HEK293 (cell line): Measurements from ENCODE around the gene TPM1.

Experiments
- CTCF ChIA-PET: fragments of 350-600 bp; formaldehyde crosslinking; extraction: SDS; loops from one replicate; lab custom pipeline; 2021; ENCODE audit warnings: antibody characterized with exemption; lab: Yijun Ruan, JAX
- POLR2A ChIA-PET: fragments of 300-600 bp; formaldehyde crosslinking; extraction: SDS; loops from one replicate; lab custom pipeline; 2020; ENCODE audit warnings: antibody characterized with exemption, inconsistent platforms; lab: Yijun Ruan, JAX
- H3K27ac ChIP-seq: fragments of 200-500 bp; sonication (Bioruptor generic); 2 replicates; pipeline ENCODE4 v1.5.1; 2014; ENCODE audit warnings: low read depth, low read length, control low read depth, inconsistent platforms; ENCODE audit errors: extremely low read depth
- H3K36me3 ChIP-seq, 2 experiments: fragments of 200-500 bp in 1 of 2; sonication (Bioruptor generic) in 1 of 2; 1 replicate in 1 of 2; 2 replicates in 1 of 2; pipeline ENCODE4 v1.5.1; 2014 to 2017; ENCODE audit warnings: inconsistent platforms in 2 of 2, low read length in 2 of 2; ENCODE audit not compliant: control insufficient read depth in 2 of 2, insufficient read depth in 1 of 2
- H3K4me1 ChIP-seq: fragments of 200-500 bp; sonication (Bioruptor generic); 2 replicates; pipeline ENCODE4 v1.5.1; 2014; ENCODE audit warnings: mild to moderate bottlenecking, low read length, inconsistent platforms; ENCODE audit not compliant: control insufficient read depth, insufficient read depth
- H3K4me3 ChIP-seq: 2 replicates; pipeline ENCODE4 v1.5.1; 2011; ENCODE audit warnings: low read depth, mild to moderate bottlenecking, control low read depth, low read length, moderate library complexity
- H3K9me3 ChIP-seq: fragments of 200-500 bp; sonication (Bioruptor generic); 2 replicates; pipeline ENCODE4 v1.5.1; 2014; ENCODE audit warnings: low read depth, low read length, inconsistent platforms; ENCODE audit not compliant: control insufficient read depth, insufficient read depth
- BCL11B ChIP-seq: fragments of 450-650 bp; formaldehyde crosslinking; IDR thresholded peaks from 2 replicates; pipeline ENCODE4 v1.5.1; 2016; ENCODE audit warnings: low read depth, missing biosample characterization, missing genetic modification characterization
- HOXA7 ChIP-seq: sonication (generic); formaldehyde crosslinking; IDR thresholded peaks from 2 replicates; pipeline ENCODE4 v1.8.1; 2022; ENCODE audit warnings: missing genetic modification reagents, borderline replicate concordance
- KLF7 ChIP-seq: fragments of 450-650 bp; formaldehyde crosslinking; IDR thresholded peaks from 2 replicates; pipeline ENCODE4 v1.5.1; 2016; ENCODE audit warnings: missing biosample characterization, missing genetic modification characterization, borderline replicate concordance
- PRDM10 ChIP-seq: fragments of 450-650 bp; formaldehyde crosslinking; IDR thresholded peaks from 2 replicates; pipeline ENCODE4 v1.5.1; 2016; ENCODE audit warnings: missing biosample characterization, missing genetic modification characterization
- REPIN1 ChIP-seq: fragments of 450-650 bp; formaldehyde crosslinking; IDR thresholded peaks from 2 replicates; pipeline ENCODE4 v1.5.1; 2017; ENCODE audit warnings: missing biosample characterization, missing genetic modification characterization, low read depth
- ZBTB1 ChIP-seq: fragments of 450-650 bp; formaldehyde crosslinking; IDR thresholded peaks from 2 replicates; pipeline ENCODE4 v1.5.1; 2016; ENCODE audit warnings: missing biosample characterization, missing genetic modification characterization
- ZBTB11 ChIP-seq: fragments of 450-650 bp; formaldehyde crosslinking; conservative IDR thresholded peaks from 2 replicates; pipeline ENCODE4 v1.5.1; 2016; ENCODE audit warnings: low read depth, missing biosample characterization, missing genetic modification characterization
- ZFHX2 ChIP-seq: fragments of 450-650 bp; formaldehyde crosslinking; conservative IDR thresholded peaks from 2 replicates; pipeline ENCODE4 v1.5.1; 2016; ENCODE audit warnings: missing biosample characterization, missing genetic modification characterization
- ZIC2 ChIP-seq: fragments of 450-650 bp; formaldehyde crosslinking; IDR thresholded peaks from 2 replicates; pipeline ENCODE4 v1.5.1; 2016; ENCODE audit warnings: missing biosample characterization, missing genetic modification characterization
- ZNF121 ChIP-seq: fragments of 450-650 bp; formaldehyde crosslinking; IDR thresholded peaks from 2 replicates; pipeline ENCODE4 v1.5.1; 2016; ENCODE audit warnings: missing biosample characterization, missing genetic modification characterization
- ZNF155 ChIP-seq: fragments of 450-650 bp; formaldehyde crosslinking; IDR thresholded peaks from 2 replicates; pipeline ENCODE4 v1.5.1; 2016; ENCODE audit warnings: missing biosample characterization, missing genetic modification characterization
- ZNF202 ChIP-seq: fragments of 450-650 bp; formaldehyde crosslinking; IDR thresholded peaks from 2 replicates; pipeline ENCODE4 v1.5.1; 2016; ENCODE audit warnings: missing biosample characterization, missing genetic modification characterization, borderline replicate concordance
- ZNF280D ChIP-seq: fragments of 450-650 bp; formaldehyde crosslinking; IDR thresholded peaks from 2 replicates; pipeline ENCODE4 v1.5.1; 2016; ENCODE audit warnings: missing biosample characterization, missing genetic modification characterization
- ZNF292 ChIP-seq: fragments of 450-650 bp; formaldehyde crosslinking; IDR thresholded peaks from 2 replicates; pipeline ENCODE4 v1.5.1; 2016; ENCODE audit warnings: low read depth, missing biosample characterization, missing genetic modification characterization, borderline replicate concordance
- ZNF335 ChIP-seq: fragments of 450-650 bp; formaldehyde crosslinking; conservative IDR thresholded peaks from 2 replicates; pipeline ENCODE4 v1.5.1; 2016; ENCODE audit warnings: missing biosample characterization, missing genetic modification characterization
- ZNF341 ChIP-seq: fragments of 450-650 bp; formaldehyde crosslinking; IDR thresholded peaks from 2 replicates; pipeline ENCODE4; 2016; ENCODE audit warnings: low read depth, missing biosample characterization, missing genetic modification characterization
- ZNF366 ChIP-seq: fragments of 450-650 bp; formaldehyde crosslinking; conservative IDR thresholded peaks from 2 replicates; pipeline ENCODE4 v1.5.1; 2016; ENCODE audit warnings: missing biosample characterization, missing genetic modification characterization
- ZNF561 ChIP-seq: fragments of 450-650 bp; IDR thresholded peaks from 2 replicates; pipeline ENCODE4 v1.5.1; 2018; ENCODE audit warnings: missing biosample characterization, missing genetic modification characterization, borderline replicate concordance
- ZNF707 ChIP-seq: fragments of 450-650 bp; formaldehyde crosslinking; IDR thresholded peaks from 2 replicates; pipeline ENCODE4 v1.5.1; 2016; ENCODE audit warnings: missing biosample characterization, missing genetic modification characterization

The TPM1 gene

DNA sequence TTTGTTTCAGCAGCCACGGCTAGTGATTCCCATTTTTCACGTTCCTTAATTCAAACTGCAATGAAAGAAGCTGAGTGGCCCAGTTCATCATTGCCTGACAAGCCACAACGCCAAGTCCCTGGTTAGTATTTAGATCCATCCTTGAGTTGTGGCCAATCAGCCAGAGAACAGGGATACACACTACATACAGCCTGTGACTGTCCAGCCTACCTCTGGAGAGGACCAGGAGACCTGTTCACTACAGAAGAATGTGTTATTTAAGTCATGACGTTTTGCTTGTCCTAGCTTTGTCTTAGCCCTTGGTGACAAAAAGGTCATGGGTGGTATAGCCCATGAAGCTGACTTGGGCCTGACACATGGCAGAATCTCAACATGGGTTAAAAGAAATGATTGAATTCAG, 2.7 kb upstream of the TPM1 start:
- CTCF ChIA-PET = interaction anchor here (1.5 to 3.2 kb wide), 2 partner anchors 8 to 54 kb away, joined by 4 to 16 read pairs; no protein-coding TSS in a partner anchor
- POLR2A ChIA-PET = interaction anchor here (1.2 kb wide), 1 partner anchor 8 kb away, joined by 4 read pairs; no protein-coding TSS in a partner anchor
- TF ChIP-seq ZFHX2 (tag by site-specific recombination) (no peak), ZNF155 (no peak), ZNF121 (tag by site-specific recombination) (no peak), ZNF366 (tag by site-specific recombination) (no peak), ZBTB11 (tag by site-specific recombination) (no peak), ZNF292 (tag by site-specific recombination) (no peak), REPIN1 (tag by site-specific recombination) (no peak), ZNF335 (tag by site-specific recombination) (no peak), ZNF341 (tag by site-specific recombination) (no peak), HOXA7 (CRISPR knock-in tag) (no peak), ZIC2 (no peak), KLF7 (tag by site-specific recombination) (no peak), ZNF280D (tag by site-specific recombination) (no peak), ZNF707 (tag by site-specific recombination) (no peak), ZNF561 (tag by site-specific recombination) (no peak), ZNF202 (tag by site-specific recombination) (no peak), ZBTB1 (tag by site-specific recombination) (no peak), PRDM10 (tag by site-specific recombination) (no peak), BCL11B (tag by site-specific recombination) (no peak)
- no peaks in the 10 kb centered on the region; the same call in 1 of the 2 replicates for H3K4me1 ChIP-seq
- H3K36me3 ChIP-seq = peaks cover 0 to 6% of the 10 kb centered on the region in 2 experiments; a peak in 1 of 3 replicates
- H3K27ac ChIP-seq = no peak overlapping the region
- H3K4me3 ChIP-seq = no peak overlapping the region
- H3K9me3 ChIP-seq = no peaks in the 10 kb centered on the region
